DMS79 (cell line): Measurements from ENCODE around the gene ELN.

Experiments used
- DNase-seq: peaks from one replicate; lab custom pipeline; 2025; lab: John Stamatoyannopoulos, UW

Gene ELN

DNA sequence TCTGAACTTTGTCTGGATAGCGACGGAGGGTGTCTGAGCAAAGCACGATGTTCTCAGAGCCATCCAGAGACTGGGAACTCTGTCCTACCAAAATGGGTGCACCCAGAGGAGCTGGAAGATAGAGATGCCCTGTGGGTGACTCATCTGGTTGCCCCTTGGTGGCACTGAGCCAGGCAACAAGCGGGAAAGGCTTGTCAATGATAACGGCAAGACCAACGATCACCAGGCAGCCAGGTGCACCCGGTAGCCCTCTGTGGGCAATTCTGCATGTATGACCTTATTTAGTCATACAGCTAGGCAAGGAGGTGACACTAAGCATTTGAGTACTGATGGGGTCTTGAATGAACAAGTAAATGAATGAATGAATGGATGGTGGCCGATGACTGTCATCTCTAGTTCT is 2.8 kb upstream of the ELN start:
- no peak for DNase-seq

DNA sequence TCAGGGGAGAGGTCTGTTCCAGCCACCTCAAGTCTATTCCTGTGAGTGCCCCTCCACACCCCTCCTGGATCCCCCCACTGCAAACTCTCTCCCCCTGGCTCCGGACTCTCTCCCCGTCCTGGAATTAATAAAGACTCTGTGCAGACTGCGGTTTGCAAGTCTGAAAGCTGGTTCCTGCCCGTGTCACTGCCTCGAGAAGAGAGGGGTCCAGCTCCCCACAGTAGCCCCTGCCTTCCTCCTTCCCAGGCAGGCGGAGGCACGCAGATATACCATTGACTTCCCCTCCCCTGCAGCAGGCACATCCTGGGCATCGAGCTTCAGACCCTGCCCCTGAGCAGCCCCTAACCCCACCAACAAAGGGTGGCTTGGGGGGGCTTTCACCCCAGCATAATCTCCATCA is 2.2 kb upstream of the ELN start:
- no peak for DNase-seq

DNA sequence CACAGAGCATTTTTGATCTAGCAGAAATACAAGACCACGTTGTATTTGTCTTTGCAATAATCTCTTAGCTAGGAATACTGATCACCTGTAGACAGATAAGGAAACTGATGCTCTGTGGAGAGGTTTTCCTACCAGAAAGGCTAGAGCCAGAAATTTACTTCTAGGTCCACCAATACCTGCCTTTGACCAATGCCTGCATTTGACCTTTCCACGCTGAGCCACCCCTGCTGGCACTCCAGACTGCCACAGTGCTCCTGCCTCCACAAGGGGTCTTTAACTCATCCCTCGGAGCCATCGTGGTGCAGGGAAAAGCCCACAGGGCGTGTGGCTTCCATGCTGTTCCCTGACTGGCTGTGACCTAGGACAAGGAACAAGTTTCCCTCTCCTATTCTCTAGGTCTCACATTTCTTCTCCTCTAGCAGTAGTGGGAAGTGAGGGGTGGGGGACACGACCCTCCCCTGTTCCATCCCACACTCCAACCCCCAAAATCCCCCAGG is 1.5 kb upstream of the ELN start:
- no peak for DNase-seq

DNA sequence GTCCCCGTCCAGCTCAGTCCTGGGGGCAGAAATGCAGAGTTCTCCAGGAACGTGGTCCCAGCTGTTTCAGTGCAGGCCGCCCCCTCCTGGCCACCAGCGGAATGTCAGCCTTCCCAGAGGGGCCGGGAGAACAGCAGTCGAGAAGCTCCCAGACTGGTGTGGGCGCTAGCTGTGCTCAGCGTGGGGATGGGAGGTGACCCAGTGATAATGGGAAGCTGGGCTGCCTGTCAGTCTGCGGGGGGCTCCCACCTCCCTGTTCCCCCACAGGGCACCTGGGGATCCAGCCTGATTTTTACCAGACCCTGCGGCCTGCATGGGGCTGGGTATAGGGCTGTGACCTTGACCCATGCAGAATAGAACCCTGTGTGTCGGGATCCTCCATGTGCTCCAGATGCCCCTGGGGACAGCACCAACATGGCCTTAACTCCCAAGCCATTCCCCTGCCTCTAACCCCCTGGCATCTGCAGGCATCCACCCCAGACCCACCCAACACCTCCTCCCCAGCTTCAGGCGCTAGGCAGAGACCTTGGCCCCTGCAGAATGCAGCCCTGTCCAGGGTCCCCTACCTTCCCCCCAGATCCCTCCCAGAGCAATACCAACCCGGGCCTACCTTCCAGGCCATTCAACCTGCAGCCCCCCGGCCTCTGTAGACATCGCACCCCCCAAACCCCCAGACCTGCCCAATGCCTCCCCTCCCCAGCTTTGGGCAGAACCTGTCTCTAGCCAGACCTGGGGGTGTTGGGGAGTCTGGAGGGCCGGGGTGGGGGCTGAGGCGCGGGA is 880 bp upstream of the ELN start:
- DNase-seq, result no peak

DNA sequence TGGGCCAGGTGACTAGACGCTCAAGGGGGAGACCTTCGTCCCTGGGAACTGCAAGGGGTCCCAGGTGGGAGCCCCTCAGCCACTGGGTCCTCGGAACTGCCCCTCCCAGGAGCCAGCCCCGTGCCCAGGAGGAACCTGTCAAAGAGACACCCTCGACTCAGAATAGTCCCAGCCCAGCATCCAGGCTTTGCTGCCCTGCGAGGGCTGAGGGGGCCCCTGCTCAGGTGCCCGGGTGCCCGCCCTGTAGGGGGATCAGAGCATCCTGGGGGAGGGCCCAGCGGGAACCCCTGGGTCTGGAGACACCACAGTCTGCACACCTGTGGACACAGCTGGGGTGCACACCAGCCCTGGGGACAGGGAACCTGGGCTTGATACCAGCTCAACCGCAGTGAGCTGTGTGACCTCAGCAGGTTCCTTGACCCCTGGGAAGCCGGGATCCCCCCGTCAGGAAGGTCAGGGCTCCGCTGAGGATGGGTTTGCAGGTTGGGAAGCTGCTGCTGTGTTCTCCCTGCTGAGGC is 407 bp downstream of the ELN start:
- no peak for DNase-seq

DNA sequence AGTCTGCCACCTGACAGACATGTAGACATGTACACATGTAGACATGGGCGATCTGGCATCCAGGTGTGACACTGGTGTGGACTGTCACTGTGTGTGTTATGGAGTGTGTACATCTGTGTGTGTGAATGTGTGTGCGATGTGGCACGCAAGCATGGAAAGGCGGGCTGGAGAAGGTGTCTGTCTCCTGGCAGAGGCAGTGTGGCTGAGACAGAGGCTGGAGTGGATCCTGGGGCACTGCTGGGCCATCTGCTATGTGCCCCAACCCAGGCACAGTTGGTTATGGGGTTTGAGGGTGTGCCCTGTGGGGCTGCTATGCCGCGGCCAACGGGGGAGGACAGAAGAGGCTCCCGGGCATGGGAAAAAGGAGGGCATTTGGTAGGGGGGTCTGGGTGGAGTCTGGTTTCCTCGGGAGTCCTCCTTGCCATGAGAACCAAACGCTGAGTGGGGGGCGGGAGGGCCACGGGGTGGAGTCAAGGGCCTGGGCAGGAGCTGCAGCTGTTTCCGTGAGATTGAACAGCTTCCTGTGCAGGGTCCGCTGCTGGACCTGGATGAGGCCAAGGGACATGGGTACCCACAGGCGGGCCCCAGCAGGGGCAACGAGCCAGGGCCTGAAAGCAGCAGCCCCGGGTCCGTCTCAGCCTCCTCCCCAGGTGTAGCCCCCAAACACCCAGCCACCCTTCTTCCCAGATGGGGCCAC is 1.3 kb downstream of the ELN start:
- no peak for DNase-seq

DNA sequence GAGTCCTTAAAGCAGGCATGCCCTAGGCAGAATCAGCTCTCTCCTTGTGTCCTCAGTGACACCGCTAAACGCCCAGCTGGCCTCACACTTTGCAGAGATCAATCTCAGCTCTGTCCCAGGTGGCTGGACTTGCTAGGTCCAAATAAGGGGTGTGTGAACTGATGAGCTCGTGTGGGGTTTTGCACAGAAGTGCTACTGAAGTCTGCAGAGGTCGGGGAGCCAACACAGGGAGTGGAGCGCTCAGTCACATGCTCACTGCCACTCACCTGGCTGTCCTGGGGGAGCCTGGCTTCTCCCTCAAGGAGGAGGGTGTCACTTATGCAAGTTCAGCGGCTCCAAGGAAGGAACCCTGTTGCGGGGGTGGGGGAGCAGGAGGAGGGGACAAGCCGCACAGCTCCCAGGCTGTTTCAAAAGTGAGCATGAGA is 2.0 kb downstream of the ELN start:
- DNase-seq, result no peak

DNA sequence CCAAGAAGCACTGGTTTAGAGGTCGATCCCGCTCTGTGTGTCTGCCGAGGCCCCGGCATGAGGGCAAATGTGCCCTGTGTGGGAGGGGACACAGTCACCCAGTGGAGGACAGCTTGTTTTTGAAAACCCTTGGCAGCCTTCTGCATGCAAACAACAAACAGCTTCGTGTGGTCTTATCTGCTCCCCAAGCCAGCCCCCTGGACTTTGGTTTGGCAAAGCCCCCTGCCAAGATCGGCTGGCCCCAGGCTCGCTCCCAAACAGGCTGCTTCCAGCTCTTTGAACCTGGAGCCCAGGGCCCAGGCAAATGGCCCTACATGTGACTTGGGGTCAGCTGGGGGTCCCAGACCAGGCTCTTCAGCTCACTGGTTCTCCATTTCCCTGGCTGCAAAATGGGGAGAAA is 2.9 kb downstream of the ELN start:
- DNase-seq, result no peak

DNA sequence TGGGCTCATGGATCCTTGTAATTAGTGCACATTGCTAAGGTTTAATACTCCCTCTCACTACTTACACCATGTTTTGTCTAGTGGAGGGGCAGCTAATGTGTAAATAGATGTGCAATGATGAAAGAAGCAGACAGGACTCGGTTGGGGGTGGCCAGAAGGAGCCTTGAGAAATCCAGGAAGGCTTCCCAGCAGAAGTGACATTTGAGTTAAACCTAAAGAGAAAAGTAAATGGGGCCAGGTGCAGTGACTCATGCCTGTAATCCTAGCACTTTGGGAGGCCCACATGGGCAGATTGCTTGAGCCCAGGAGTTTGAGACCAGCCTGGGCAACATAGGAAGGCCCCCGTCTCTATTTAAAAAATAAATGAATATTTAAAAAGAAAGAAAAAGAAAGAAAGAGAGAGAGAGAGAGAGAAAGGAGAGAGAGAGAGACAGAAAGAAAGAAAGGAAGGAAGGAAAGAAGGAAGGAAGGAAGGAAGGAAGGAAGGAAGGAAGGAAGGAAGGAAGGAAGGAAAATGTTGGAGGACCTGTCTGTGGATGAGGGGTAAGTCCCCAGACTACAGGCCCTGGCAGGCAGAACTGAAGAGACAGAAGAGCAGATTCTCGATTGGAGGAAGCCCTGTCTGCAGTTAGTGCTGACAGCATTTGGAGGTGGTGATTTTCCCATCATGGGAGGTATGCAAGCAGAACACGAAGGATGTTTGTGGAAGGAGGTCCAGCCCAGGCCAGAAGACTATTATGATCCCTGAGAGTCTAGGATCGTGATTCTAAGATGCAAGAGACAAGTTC is 3.6 kb downstream of the ELN start:
- DNase-seq, result no peak

DNA sequence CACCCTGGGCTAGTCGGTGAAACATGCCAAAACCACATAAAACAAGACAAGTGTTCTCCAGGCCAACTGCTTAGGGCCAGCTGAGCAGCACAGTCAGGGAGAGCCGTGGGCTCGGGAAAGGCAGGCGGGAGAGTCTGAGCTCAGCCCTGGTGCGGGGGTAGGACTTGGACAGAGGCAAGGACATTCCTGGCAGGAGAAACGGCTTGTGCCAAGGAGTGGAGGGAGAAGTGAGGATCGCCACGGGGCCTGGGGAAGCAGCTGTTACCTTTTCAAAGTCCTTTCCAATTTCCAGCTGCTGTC is 4.2 kb downstream of the ELN start:
- DNase-seq, result peak; percentile 40

DNA sequence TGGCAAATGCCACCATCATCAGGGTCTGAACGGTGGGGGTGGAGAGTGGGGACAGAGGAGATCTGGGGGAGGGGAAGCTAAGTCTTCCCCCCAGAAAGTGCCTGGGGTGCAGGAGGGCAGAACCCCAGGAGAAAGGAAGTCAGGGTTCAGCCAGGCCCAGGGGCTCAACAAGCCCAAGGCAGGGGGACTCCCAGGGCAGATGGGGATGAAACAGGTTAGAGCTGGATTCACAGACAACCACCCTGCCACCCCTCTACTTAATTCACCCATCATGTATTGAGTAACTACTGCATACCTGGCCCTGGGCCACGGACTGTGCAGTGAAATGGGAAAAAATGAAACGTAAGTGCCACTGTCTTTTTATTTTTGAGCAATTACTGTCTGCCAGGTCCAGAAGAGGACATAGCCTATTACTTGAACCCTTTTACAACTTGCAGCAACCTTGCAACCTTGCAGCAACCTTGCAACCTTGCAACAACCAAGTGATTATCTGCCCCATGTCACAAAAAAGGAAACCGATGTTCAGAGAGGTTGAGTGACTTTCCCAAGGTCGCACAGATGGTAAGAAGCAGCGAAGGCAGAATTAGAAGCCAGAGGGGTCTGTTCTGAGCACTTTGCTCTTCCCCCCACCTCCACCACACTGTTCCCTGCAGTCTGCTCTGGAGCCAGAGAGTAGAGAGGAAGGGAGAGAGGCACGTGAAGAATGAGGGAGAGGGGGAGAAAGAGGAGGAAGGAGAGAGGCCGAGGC is 4.8 kb downstream of the ELN start:
- no peak for DNase-seq

DNA sequence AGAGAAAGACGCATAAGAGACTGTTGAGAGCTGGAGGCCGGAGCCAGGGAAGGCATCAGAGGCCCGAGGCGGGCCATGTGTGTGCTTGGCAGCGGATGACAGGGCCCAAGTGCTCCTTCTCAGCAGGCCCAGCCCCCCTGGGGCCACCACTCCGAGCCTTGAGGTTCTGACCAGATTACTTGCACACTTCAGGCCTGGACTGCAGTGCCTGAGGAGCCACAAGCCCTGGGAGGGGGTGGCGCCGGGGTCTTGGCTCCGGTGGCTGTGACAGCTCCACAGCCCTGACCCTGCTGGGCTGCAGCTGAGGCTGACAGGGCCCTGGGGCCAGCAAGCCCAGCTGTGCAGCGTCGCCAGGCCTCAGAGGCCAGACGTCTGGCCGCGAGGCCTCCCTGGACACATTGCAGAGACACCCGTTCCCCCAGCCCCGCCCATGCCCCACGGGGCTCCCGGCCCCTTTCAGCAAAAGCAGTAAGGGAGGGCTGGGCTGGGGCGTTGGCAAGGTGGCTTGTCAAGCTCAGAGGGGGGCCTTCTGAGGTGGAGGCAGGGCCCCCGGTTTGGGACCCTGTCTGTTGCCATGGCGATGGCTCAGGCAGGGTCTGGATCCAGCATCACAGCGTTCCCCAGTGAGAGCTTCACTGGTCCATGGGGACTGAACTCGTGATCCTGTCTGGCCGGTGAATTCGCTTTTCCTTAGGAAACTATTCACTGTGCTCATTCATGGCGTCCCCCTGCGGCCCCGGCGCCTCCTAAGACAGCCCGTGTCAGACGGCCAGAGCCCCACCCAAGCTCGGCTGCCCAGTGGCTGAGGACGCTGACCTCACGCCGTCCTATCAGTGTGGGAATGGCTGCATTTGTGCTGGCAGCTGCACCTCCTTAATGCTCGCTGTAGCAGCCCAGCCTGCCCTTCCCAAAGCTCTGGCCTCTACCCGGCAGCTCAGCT is 5.7 kb downstream of the ELN start:
- DNase-seq, result peak; percentile 28

DNA sequence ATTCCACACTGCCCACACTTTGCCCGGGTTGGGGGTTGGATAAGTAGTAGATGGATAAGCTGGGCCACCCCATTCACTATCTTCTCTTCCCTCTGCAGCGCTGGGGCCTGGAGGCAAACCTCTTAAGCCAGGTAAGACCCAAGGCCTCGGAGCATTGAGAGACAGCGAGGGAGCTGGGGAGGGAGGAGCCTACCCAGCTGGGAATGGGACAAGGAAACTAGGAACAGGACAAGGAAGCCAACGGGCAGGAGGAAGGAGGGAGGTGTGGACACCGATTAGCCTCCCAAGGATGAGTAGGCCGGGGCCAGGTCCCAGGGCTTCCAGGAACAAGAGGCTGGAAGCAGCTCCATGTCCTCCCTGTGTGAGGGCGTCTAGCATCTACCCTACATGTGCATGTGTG is 9.6 kb downstream of the ELN start:
- DNase-seq, result no peak

DNA sequence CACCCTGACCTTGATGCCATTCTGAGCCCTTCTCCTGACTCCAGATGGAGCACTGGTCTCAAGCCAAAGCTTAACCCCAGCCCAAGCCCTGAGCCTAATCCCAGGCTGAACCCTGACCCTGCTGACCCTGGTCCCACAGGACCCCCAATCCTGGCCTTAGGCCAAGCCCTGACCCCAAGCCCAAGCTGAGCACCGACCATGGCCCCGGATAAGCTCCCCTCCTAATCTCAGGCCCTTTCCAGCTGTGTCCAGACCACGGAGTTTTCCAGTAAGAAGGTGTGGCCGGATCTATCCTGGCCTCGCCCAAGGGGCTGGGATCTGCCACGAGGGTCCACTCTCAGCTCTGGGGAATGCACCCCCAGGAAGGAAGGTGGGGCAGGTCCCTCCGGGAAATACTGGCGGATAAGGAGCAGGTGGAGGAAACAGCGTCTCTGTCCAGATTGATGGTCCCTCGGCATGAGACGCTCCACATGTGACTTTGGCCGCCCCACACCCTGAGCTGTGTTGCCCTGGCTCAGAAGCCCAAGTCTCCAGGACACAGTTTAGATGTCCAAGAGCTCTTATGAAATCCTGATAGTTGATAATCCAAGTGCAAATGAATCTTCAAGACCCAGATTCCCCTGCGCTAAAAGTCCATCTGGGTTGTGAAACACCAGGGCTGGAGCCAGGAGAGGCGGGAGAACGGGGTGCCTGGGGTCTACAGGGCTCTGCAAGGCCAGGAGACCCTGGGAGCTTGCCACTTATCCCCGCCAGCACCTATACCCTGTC is 10.4 kb downstream of the ELN start:
- no peak for DNase-seq

DNA sequence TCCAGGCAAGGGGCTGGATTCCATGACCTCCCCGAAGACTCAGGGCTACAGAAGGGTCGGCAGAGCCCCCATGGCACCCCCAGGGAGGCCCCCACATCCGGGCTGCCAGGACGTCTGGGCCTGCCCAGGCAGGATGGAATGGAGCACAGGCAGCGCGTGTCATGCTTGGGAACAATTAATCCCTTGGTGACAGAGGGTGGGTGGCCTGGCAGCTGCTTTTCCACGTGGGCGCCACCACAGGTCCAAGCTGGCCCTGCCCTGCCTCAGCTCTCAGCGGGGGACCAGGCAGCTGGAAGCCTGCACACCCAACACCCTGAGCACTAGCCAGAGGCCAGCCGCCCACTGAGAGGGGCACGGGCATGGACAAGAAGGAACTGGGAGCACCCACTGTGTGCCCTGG is 11.4 kb downstream of the ELN start:
- no peak for DNase-seq

DNA sequence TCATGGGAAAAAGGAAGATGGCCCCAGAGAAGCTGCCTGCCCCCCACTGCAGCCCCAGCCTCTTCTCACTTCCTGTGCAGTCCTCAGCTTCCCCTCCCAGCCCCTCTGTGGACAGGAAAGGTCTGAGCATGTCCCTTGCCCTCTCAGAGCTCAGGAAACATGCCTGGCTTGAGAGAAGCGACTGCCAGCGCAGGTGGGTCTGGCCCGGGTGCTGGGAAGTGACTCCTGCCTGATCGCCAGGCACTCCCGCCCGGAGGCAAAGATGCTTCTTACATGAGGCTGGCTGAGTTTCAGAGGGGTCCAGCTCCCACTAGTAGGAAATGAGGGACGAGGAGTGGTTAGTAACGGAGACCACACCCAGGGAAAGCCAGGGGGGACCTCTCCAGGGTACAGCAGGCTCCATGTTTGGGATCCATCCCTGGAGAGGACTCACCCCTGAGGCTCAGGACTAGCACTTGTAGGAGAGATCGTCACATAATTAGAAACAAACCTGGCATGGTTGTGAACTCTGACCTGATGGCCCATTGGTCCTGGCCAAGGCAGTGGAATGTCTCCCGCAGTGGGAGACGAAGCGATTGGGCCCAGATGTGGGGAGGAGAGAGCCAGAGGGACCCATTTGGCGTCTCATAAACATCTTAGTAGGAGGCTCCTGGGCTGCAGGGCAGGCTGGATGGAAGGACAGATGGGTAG is 12.3 kb downstream of the ELN start:
- no peak for DNase-seq

DNA sequence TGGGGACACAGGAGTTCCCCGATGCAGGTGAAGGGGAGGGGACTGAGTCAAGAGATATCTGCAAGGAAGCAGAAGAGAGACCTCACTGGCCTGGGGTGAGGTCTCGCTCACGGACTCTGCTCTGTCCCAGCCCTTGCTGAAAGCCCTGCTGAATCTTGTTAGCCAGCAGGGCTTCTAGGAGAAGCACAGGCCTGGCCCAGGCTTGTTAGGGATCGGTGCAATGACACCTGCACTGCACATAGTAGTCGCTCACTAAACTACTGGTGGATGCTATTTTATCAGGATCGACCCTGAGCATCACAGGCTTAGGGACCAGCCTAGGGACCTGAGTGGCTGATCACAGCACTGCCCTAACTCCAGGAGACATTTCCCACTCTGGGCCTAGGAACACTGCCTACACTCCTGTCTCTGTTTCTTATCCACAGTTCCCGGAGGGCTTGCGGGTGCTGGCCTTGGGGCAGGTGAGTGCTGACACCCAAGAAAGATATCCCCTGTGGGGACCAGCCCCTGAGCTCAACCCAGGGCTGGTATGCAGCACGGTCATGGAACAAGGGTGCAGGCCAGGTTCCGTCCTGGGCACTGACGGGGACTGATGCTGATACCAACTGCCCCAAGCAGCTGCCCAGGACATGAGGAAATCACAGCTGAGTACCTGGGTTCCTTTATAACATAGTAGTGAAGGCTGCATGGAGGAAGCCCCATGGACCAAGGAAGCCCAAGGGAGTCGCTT is 13.0 kb downstream of the ELN start:
- DNase-seq, result no peak

DNA sequence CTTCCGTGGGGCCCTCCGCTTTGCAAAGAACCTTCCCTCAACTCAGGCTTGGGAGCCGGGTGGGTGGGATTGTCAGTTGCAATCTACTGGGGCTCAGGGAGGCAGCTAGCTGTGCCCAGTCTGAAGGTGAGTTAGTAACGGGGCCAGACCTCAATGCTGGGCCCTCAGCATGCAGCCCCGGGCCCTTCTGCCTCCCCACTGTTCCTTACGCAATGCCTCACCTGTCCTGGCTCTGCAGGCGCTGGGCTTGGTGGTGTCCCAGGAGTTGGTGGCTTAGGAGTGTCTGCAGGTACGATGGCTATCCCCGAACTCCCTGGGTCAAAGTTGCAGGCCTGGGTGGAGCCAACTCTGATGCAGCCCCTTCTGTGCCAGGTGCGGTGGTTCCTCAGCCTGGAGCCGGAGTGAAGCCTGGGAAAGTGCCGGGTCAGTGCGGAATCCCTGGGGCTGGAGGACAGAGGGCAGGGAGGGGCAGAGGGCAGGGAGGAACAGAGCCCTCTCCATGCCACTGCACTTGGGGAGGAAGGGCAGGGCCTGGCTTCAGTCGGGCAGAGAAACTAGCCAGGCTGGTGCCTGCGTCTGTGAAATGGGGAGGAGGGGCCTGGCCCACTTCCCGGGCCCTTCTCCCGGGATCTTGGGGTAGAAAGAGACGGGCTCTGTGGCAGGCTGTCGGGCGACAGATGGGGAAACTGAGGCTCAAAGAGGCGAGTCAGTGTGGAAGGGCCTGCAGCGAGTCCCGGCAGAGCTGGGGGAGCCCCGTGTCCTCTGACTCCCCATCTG is 15.0 kb downstream of the ELN start:
- DNase-seq, result no peak
